Measurements from ENCODE around the gene ST6GALNAC2. TPM values are rescaled to one million over a fixed set of nuclear protein-coding genes. Genes with fewer than 3 reads are reported as not detected.

The ST6GALNAC2 gene
- total and polyA plus RNA-seq, 2 donors from 2014 or later = 6.5 to 28.6 TPM

DNA sequence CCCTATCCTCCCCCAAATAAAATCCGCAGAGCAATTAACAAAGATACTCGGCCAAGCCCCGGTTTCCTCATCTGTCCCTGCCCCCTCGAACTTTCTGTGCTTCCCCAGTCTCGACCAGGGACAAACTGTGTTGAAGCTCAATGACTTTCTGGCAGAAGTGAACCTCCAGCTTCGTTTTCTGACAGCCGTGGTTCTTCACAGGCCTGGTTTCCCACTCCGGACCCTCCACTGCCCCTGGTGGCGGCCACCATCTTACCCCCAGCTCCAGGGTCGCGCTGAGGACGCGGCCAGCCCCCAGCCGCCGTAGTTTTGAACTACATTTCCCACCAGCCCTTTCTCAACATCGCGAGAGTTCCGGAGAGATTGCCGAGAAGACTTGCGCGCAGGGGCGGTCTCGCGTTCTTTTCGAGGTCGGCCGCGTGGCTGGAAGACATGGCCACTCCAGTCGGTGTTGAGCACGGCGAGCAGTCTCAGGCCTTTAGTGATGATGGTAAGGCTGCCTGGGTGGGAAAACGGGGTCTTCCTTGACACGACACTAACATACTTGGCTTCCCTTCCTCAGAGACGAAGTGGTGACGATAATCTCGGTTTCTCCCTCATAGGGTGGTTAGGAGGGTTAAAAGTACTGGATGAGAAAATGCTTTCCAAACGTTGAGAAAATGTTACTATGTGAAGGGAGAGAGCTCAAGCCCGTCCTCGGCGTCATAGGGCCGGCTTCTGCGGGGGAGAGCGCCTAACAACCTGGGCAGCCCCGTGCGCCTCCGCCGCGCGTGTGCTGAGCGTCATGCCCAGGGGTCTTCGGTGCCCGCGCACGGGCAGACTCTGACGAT is 28.1 kb downstream of the ST6GALNAC2 start:
- Histone ChIP-seq H3K9me3 (ENCODE audit: control insufficient read depth in 2 of 3, insufficient read depth in 1 of 3, low read length in 3 of 3) (no peaks in the 10 kb centered on the region), H3K9ac (ENCODE audit: low read length in 3 of 3) (peak overlapping the region; percentile 72 to 100 (median 97)), H3K27me3 (ENCODE audit: control insufficient read depth, insufficient read depth, low read length) (no peaks in the 10 kb centered on the region), H3K4me3 (ENCODE audit: low read length in 3 of 3) (peak overlapping the region; percentile 83 to 100 (median 95)), H3K27ac (ENCODE audit: low read depth in 2 of 2, low read length in 2 of 2) (peak overlapping the region; percentile 80 to 96), H3K36me3 (ENCODE audit: control insufficient read depth in 2 of 3, insufficient read depth in 3 of 3, low read length in 3 of 3) (peaks cover 4 to 18% (median 7%) of the 10 kb centered on the region in 3 donors), H3K4me1 (ENCODE audit: control insufficient read depth in 2 of 3, insufficient read depth in 2 of 3, low read depth in 1 of 3, low read length in 3 of 3) (peaks cover 0 to 23% (median 22%) of the 10 kb centered on the region in 3 donors)
- FAIRE-seq (no peak), DNase-seq (peak; percentile 97 to 99 (median 98))
- TF ChIP-seq CTCF (IDR thresholded peaks at IDR 0.05; ENCODE audit: borderline replicate concordance, extremely low read depth, insufficient read depth) = peak; percentile 31
- intact Hi-C loops (cut with DNase I) = no loop called here

DNA sequence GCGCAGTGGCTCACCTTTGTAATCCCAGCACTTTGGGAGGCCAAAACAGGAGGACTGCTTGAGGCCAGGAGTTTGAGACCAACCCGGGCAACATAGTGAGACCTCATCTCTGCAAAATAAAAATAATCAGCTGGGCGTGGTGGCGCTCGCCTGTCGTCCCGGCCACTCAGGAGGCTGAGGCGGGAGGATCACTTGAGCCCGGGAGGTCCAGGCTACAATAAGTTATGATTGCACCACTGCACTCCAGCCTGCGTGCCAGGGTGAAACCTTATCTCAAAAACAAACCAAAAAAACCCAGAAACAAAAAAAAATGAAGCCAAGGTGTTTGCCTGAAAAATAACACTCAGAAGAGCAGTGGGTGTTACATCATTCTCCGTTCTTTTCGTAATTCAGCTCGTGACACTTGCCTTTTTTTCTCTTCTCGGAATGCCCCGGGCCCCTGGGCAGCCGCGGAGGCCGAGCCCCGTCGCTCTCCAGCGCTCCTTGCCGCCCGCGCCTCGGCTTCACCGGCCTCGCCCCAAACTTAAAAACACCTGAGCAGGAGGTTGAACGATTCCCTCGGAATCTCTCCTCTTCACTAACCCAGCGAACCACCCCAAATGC is 28.8 kb downstream of the ST6GALNAC2 start:
- FAIRE-seq = no peak

GRCh38 chr17:76554131-76554530 is 31.5 kb downstream of the ST6GALNAC2 start:
- Histone ChIP-seq H3K27me3 (ENCODE audit: control insufficient read depth, insufficient read depth, low read length) (no peaks in the 10 kb centered on the region), H3K36me3 (ENCODE audit: control insufficient read depth in 2 of 3, insufficient read depth in 3 of 3, low read length in 3 of 3) (no peaks in the 10 kb centered on the region), H3K4me3 (ENCODE audit: low read length in 3 of 3) (no peak overlapping the region), H3K9ac (ENCODE audit: low read length in 3 of 3) (peak overlapping the region in 1 of 3 donors; percentile 38), H3K4me1 (ENCODE audit: control insufficient read depth in 2 of 3, insufficient read depth in 2 of 3, low read depth in 1 of 3, low read length in 3 of 3) (peaks cover 0 to 19% (median 15%) of the 10 kb centered on the region in 3 donors), H3K27ac (ENCODE audit: low read depth in 2 of 2, low read length in 2 of 2) (peak overlapping the region; percentile 30 to 80), H3K9me3 (ENCODE audit: control insufficient read depth in 2 of 3, insufficient read depth in 1 of 3, low read length in 3 of 3) (no peaks in the 10 kb centered on the region)
- intact Hi-C loops (cut with DNase I) = no loop called here
- no peak for TF ChIP-seq CTCF (IDR thresholded peaks at IDR 0.05; ENCODE audit: borderline replicate concordance, extremely low read depth, insufficient read depth)
- FAIRE-seq = no peak
- peak in 4 of 5 donors; percentile 64 to 92 (median 70) for DNase-seq

More for the DNA sequence above, 28.8 kb downstream of the ST6GALNAC2 start:
- DNase-seq = peak in 1 of 5 donors; percentile 50
- Histone ChIP-seq H3K36me3 (ENCODE audit: control insufficient read depth in 2 of 3, insufficient read depth in 3 of 3, low read length in 3 of 3) (peaks cover 2 to 12% (median 5%) of the 10 kb centered on the region in 3 donors), H3K4me1 (ENCODE audit: control insufficient read depth in 2 of 3, insufficient read depth in 2 of 3, low read depth in 1 of 3, low read length in 3 of 3) (peaks cover 0 to 23% (median 19%) of the 10 kb centered on the region in 3 donors), H3K9me3 (ENCODE audit: control insufficient read depth in 2 of 3, insufficient read depth in 1 of 3, low read length in 3 of 3) (no peaks in the 10 kb centered on the region), H3K27me3 (ENCODE audit: control insufficient read depth, insufficient read depth, low read length) (no peaks in the 10 kb centered on the region), H3K27ac (ENCODE audit: low read depth in 2 of 2, low read length in 2 of 2) (peak overlapping the region; percentile 80 to 96), H3K9ac (ENCODE audit: low read length in 3 of 3) (peak overlapping the region; percentile 68 to 97 (median 72)), H3K4me3 (ENCODE audit: low read length in 3 of 3) (peak overlapping the region; percentile 80 to 95 (median 83))
- intact Hi-C loops (cut with DNase I) = no loop called here
- TF ChIP-seq CTCF (IDR thresholded peaks at IDR 0.05; ENCODE audit: borderline replicate concordance, extremely low read depth, insufficient read depth) = no peak

Measured in kidney (tissue), 14 donors.